K562 (cell line): ENCODE data around the gene CEACAM20. TPM values are rescaled to one million over a fixed set of nuclear protein-coding genes. Genes with fewer than 3 reads are reported as not detected.

Experiments
- BRF1 ChIP-seq: IDR thresholded peaks from 3 replicates; pipeline ENCODE4 v1.6.1; 2011; ENCODE audit warnings: borderline replicate concordance, mild to moderate bottlenecking; ENCODE audit not compliant: insufficient read length; ENCODE audit errors: extremely low read depth
- FIP1L1 ChIP-seq: fragments of 200-400 bp; formaldehyde crosslinking; IDR thresholded peaks from 2 replicates; pipeline ENCODE4 v1.6.1; 2018; ENCODE audit warnings: mild to moderate bottlenecking, low read depth, low read length; ENCODE audit not compliant: poor library complexity, severe bottlenecking
- FOXJ3 ChIP-seq: sonication (generic); formaldehyde crosslinking; IDR thresholded peaks from 2 replicates; pipeline ENCODE4 v1.4.0; 2020; ENCODE audit warnings: mild to moderate bottlenecking, missing genetic modification reagents
- GTF2E2 ChIP-seq: fragments of 200-800 bp; sonication (Bioruptor generic); IDR thresholded peaks from 2 replicates; pipeline ENCODE4 v1.6.1; 2016; ENCODE audit warnings: missing genetic modification characterization, missing compliant biosample characterization
- MAFG ChIP-seq: fragments of 450-650 bp; conservative IDR thresholded peaks from 2 replicates; pipeline ENCODE4 v1.6.1; 2016; ENCODE audit warnings: missing genetic modification characterization, missing compliant biosample characterization
- MTF1 ChIP-seq: fragments of 250-450 bp; sonication (Bioruptor Pico); IDR thresholded peaks from 2 replicates; pipeline ENCODE4 v1.9.0; 2021; ENCODE audit warnings: moderate library complexity, mild to moderate bottlenecking, inconsistent platforms, borderline replicate concordance
- NFRKB ChIP-seq: fragments of 450-650 bp; IDR thresholded peaks from 2 replicates; pipeline ENCODE4 v1.6.1; 2016; ENCODE audit warnings: low read depth
- PHB2 ChIP-seq: fragments of 450-650 bp; IDR thresholded peaks from 2 replicates; pipeline ENCODE4 v1.6.1; 2017; ENCODE audit warnings: low read depth
- SIX5 ChIP-seq, 2 experiments: IDR thresholded peaks; 2 replicates each; pipeline ENCODE4 v1.6.1; 2011; ENCODE audit warnings: low read length in 2 of 2, borderline replicate concordance in 1 of 2, low read depth in 1 of 2, mild to moderate bottlenecking in 1 of 2, moderate library complexity in 1 of 2; ENCODE audit not compliant: insufficient read depth in 1 of 2
- ZNF124 ChIP-seq: sonication (generic); formaldehyde crosslinking; IDR thresholded peaks from 2 replicates; pipeline ENCODE4 v1.8.1; 2022; ENCODE audit warnings: missing genetic modification reagents
- ZNF347 ChIP-seq: fragments of 450-650 bp; formaldehyde crosslinking; IDR thresholded peaks from 2 replicates; pipeline ENCODE4 v1.4.0; 2020; ENCODE audit warnings: low read depth, mild to moderate bottlenecking, moderate library complexity
- polyA plus RNA-seq, 8 experiments: library from polyadenylated mRNA; depleted of rRNA in 4 of 8; stranded (reverse) in 5 of 8; unstranded in 3 of 8; fragments of >200 nt; fragmentation: Nextera tagmentation in 2 of 8; fragmentation: Illumina TruSeq in 1 of 8; extraction: Ambion mirVana in 2 of 8; extraction: Trizol in 1 of 8; gene quantifications; 2 replicates each; pipeline versions ENCODE4 v1.2.1 to v1.2.3, GENCODE V29; 2011 to 2014; ENCODE audit warnings: inconsistent platforms in 1 of 8, missing spikeins in 1 of 8
- total RNA-seq, 7 experiments: library from RNA; depleted of rRNA in 6 of 7; stranded (reverse); fragments of >200 nt in 6 of 7; fragmentation: Illumina TruSeq in 2 of 7; extraction: Trizol in 2 of 7; gene quantifications; 2 replicates each; pipeline versions ENCODE4 v1.2.1 to v1.2.3, GENCODE V29; 2011 to 2021; ENCODE audit warnings: low replicate concordance in 1 of 7
- TF ChIP-seq, protein P1 (sequence below): fragments of 250-450 bp; sonication (Bioruptor Pico); IDR thresholded peaks from 2 replicates; pipeline ENCODE4 v1.5.0; 2020; ENCODE audit warnings: mild to moderate bottlenecking
- TF ChIP-seq, protein P2 (sequence below), 2 experiments: fragments of 450-650 bp; formaldehyde crosslinking in 1 of 2; IDR thresholded peaks; 2 replicates each; pipeline versions ENCODE4 v1.4.0 to v1.6.1; 2014 to 2020; ENCODE audit warnings: mild to moderate bottlenecking in 2 of 2, borderline replicate concordance in 1 of 2, low read depth in 1 of 2

The CEACAM20 gene
- total and polyA plus RNA-seq, 9 of the 15 experiments (the other 6 are each of a cell fraction or from before 2014, with no cell fraction given), result not detected

DNA sequence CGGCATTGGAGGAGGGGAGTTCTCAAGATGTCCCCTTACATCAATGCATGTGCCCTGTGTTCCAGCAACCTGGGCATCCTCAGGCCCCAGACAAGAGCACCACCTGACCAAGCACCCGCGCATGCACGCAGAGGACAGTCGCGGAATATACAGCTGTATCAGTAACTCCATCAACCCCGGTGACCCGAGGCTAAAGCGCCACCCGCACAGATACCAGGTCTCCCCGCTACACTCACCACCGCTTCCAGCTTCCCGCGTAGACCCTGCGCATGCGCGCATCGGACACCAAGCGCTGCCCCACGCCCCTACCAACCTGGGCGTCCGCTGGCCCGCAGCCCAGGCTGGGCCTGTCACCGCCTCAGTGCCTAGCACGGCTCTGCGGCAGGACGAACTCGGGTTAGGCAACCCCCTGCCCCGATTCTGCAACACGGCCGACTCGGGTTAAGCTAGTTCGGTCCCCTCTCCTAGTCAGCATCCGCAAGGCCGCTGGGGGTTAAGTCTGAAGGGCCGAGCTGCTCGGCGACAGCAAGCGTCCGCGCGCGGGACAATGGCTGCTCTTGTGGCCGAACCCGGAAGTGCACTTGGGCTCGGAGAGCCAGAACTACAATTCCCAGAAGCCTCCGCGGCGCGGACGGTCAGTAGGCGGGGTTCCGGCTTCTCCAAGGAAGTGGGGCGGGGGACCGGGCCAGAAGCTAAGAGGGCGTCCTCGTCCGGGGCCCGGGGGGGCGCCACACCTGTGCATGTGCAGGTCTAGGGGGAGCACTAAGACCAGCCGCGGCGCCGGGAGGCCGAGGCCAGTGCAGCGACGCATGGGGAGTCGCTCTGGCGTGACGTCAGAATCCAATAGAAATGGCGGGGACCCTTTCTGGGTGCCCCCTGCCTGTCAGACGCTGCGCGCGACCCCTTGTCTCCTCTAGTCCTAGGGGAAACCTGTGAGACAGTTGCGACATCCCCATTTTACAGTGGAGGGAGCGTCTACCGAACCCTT, 29.2 kb downstream of the CEACAM20 start, which contains the start of gene ZNF180 (continued):
- peak; percentile 77 for TF ChIP-seq FIP1L1
- TF ChIP-seq MTF1 (CRISPR knock-in tag), result no peak
- TF ChIP-seq NFRKB, result peak; percentile 80
- peak; percentile 77 for TF ChIP-seq SIX5 (IDR thresholded peaks at IDR 0.05; ENCODE audit: borderline replicate concordance in 1 of 2, insufficient read depth in 1 of 2, low read depth in 1 of 2, low read length in 2 of 2)
- TF ChIP-seq, protein P1, sequence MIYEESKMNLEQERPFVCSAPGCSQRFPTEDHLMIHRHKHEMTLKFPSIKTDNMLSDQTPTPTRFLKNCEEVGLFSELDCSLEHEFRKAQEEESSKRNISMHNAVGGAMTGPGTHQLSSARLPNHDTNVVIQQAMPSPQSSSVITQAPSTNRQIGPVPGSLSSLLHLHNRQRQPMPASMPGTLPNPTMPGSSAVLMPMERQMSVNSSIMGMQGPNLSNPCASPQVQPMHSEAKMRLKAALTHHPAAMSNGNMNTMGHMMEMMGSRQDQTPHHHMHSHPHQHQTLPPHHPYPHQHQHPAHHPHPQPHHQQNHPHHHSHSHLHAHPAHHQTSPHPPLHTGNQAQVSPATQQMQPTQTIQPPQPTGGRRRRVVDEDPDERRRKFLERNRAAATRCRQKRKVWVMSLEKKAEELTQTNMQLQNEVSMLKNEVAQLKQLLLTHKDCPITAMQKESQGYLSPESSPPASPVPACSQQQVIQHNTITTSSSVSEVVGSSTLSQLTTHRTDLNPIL (CRISPR knock-in tag), result no peak
- no peak for TF ChIP-seq FOXJ3 (CRISPR knock-in tag)
- no peak for TF ChIP-seq PHB2
- TF ChIP-seq BRF1, result no peak
- TF ChIP-seq MAFG (tag), result no peak
- no peak for TF ChIP-seq ZNF124 (CRISPR knock-in tag)
- no peak for TF ChIP-seq ZNF347 (CRISPR knock-in tag)
- TF ChIP-seq GTF2E2, result no peak; the same call in 1 of the 2 replicates
- TF ChIP-seq, protein P2, sequence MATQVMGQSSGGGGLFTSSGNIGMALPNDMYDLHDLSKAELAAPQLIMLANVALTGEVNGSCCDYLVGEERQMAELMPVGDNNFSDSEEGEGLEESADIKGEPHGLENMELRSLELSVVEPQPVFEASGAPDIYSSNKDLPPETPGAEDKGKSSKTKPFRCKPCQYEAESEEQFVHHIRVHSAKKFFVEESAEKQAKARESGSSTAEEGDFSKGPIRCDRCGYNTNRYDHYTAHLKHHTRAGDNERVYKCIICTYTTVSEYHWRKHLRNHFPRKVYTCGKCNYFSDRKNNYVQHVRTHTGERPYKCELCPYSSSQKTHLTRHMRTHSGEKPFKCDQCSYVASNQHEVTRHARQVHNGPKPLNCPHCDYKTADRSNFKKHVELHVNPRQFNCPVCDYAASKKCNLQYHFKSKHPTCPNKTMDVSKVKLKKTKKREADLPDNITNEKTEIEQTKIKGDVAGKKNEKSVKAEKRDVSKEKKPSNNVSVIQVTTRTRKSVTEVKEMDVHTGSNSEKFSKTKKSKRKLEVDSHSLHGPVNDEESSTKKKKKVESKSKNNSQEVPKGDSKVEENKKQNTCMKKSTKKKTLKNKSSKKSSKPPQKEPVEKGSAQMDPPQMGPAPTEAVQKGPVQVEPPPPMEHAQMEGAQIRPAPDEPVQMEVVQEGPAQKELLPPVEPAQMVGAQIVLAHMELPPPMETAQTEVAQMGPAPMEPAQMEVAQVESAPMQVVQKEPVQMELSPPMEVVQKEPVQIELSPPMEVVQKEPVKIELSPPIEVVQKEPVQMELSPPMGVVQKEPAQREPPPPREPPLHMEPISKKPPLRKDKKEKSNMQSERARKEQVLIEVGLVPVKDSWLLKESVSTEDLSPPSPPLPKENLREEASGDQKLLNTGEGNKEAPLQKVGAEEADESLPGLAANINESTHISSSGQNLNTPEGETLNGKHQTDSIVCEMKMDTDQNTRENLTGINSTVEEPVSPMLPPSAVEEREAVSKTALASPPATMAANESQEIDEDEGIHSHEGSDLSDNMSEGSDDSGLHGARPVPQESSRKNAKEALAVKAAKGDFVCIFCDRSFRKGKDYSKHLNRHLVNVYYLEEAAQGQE (IDR thresholded peaks at IDR 0.05; ENCODE audit: borderline replicate concordance), result no peak; the same call in 1 of the 2 replicates
- TF ChIP-seq, protein P2 (CRISPR knock-in tag; IDR thresholded peaks at IDR 0.05; ENCODE audit: low read depth), result 0 out of 2 replicates have a peak, but pooled peaks have one; percentile 44
